ENCODE results near the gene PHB1.

Gene PHB1

GRCh38 chr17:49443862-49444261, 29.2 kb upstream of the PHB1 start:
- Mint-ChIP-seq H3K36me3 (ENCODE audit: low read depth) (no peaks in the 10 kb centered on the region), H3K4me3 (no peak overlapping the region), H3K27me3 (ENCODE audit: low read depth) (peaks cover 30% of the 10 kb centered on the region), H3K4me1 (peaks cover 55% of the 10 kb centered on the region), H3K9me3 (no peaks in the 10 kb centered on the region), H3K27ac (peak overlapping the region in 1 of 3 experiments; percentile 18)
- no peak for TF ChIP-seq CTCF (IDR thresholded peaks at IDR 0.05; ENCODE audit: unreplicated experiment in 3 of 3)

GRCh38 chr17:49442041-49442440, 27.4 kb upstream of the PHB1 start:
- Mint-ChIP-seq H3K4me3 (peak overlapping the region in 1 of 3 experiments; percentile 8), H3K27me3 (ENCODE audit: low read depth) (peaks cover 31% of the 10 kb centered on the region), H3K36me3 (ENCODE audit: low read depth) (no peaks in the 10 kb centered on the region), H3K27ac (peak overlapping the region; percentile 23 to 81 (median 27)), H3K9me3 (no peaks in the 10 kb centered on the region), H3K4me1 (peaks cover 63% of the 10 kb centered on the region)
- no peak for TF ChIP-seq CTCF (IDR thresholded peaks at IDR 0.05; ENCODE audit: unreplicated experiment in 3 of 3)

GRCh38 chr17:49441578-49441977, 26.9 kb upstream of the PHB1 start:
- no peak overlapping the region for H3K4me3 Mint-ChIP-seq
- no peaks in the 10 kb centered on the region for H3K9me3 Mint-ChIP-seq
- peaks cover 68% of the 10 kb centered on the region for H3K4me1 Mint-ChIP-seq
- peaks cover 32% of the 10 kb centered on the region for H3K27me3 Mint-ChIP-seq (ENCODE audit: low read depth)
- no peak for TF ChIP-seq CTCF (IDR thresholded peaks at IDR 0.05; ENCODE audit: unreplicated experiment in 3 of 3)
- no peaks in the 10 kb centered on the region for H3K36me3 Mint-ChIP-seq (ENCODE audit: low read depth)
- H3K27ac Mint-ChIP-seq = peak overlapping the region; percentile 23 to 81 (median 64)

GRCh38 chr17:49440581-49440980, 25.9 kb upstream of the PHB1 start:
- Mint-ChIP-seq H3K4me1 (peaks cover 78% of the 10 kb centered on the region), H3K36me3 (ENCODE audit: low read depth) (no peaks in the 10 kb centered on the region), H3K27ac (peak overlapping the region; percentile 11 to 81 (median 53)), H3K4me3 (peak overlapping the region in 2 of 3 experiments; percentile 8 to 14), H3K27me3 (ENCODE audit: low read depth) (peaks cover 32% of the 10 kb centered on the region), H3K9me3 (no peaks in the 10 kb centered on the region)
- TF ChIP-seq CTCF (IDR thresholded peaks at IDR 0.05; ENCODE audit: unreplicated experiment in 3 of 3) = no peak

GRCh38 chr17:49439673-49440571, 25.2 kb upstream of the PHB1 start:
- Mint-ChIP-seq H3K27ac (peak overlapping the region; percentile 53 to 81 (median 74)), H3K27me3 (ENCODE audit: low read depth) (peaks cover 32% of the 10 kb centered on the region), H3K4me1 (peaks cover 81% of the 10 kb centered on the region), H3K9me3 (no peaks in the 10 kb centered on the region), H3K4me3 (peak overlapping the region; percentile 14 to 63 (median 29)), H3K36me3 (ENCODE audit: low read depth) (no peaks in the 10 kb centered on the region)
- TF ChIP-seq CTCF (IDR thresholded peaks at IDR 0.05; ENCODE audit: unreplicated experiment in 3 of 3) = no peak

Data from nephron (organoid).